Adrenal gland (tissue), 5 donors: ENCODE data around the gene CDH4.

ENCODE experiments used
- CTCF ChIP-seq, 6 experiments: fragments of 450-650 bp in 4 of 6; fragments of 200-600 bp in 2 of 6; sonication (generic) in 1 of 6; IDR thresholded peaks; 1 replicate in 5 of 6; 2 replicates in 1 of 6; pipeline versions ENCODE4 v1.5.1 to v1.8.0; 2016 to 2021; ENCODE audit warnings: antibody characterized with exemption in 6 of 6, mild to moderate bottlenecking in 2 of 6, moderate library complexity in 1 of 6
- POLR2A ChIP-seq, 2 donors: fragments of 450-650 bp; IDR thresholded peaks; one replicate each; pipeline ENCODE4 v1.6.1; 2017; ENCODE audit warnings: antibody characterized with exemption in 2 of 2, mild to moderate bottlenecking in 2 of 2, moderate library complexity in 1 of 2
- donor health status: DM: no; HTN: no; CAD: no.

DNA sequence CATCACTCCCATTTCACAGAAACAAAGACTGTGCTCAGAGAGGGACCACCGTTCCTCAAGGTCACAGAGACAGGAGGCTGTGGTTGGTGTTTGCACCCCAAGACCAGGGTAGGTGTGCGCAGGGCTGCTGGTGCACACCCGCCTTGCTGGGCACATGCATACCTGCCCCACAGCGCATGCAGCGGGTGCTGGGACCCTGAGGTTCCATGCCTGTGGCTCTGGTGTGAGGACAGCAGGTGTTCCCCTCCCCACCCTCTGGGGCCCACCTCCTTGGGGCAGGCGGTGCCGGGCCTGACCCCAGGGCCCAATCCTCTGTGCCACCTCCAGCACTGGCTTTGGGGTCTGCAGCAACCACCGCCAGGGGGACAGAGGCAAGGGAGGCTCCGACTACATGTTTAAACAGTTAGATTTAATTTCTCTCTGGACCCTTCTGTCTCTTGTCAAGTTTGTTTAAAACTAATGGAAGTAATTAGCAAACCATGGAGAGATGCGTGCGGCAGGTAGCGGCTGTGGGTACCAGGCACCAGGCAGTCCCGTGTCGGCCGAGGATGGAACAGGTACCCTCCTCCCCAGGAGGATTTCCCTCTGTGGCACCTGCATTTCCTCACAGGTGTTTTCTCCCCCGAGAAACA, 485.9 kb downstream of the CDH4 start:
- TF ChIP-seq CTCF (IDR thresholded peaks at IDR 0.05) (no peak), POLR2A (IDR thresholded peaks at IDR 0.05) (no peak)
